NT2/D1 (cell line): ENCODE measurements around the gene CATSPERE.

ENCODE experiments used
- SUZ12 ChIP-seq: IDR thresholded peaks from 2 replicates; pipeline ENCODE4 v1.6.1; 2011; ENCODE audit not compliant: insufficient read length, insufficient read depth; ENCODE audit errors: extremely low read depth
- YY1 ChIP-seq: IDR thresholded peaks from 2 replicates; pipeline ENCODE4 v1.6.1; 2011; ENCODE audit not compliant: insufficient read length, insufficient read depth
- ZNF274 ChIP-seq: IDR thresholded peaks from 2 replicates; pipeline ENCODE4 v1.6.1; 2011; ENCODE audit warnings: mild to moderate bottlenecking, low read depth, low read length

DNA sequence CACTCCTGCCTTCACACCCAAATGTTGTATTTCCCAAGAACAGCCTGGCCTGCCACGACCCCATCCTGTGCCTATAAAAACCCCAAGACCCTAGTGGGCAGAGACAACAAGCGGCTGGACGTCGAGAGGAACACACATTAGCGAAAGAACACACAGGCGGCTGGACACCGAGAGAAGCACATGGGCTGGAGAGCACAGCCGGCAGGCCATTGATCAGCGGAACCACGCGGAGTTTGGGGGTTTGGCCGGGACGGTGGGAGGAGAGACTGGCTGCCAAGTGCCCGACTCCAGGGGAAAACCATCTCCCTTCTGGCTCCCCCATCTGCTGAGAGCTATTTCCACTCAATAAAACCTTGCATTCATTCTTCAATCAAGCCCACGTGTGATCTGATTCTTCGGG is 181.5 kb downstream of the CATSPERE start:
- no peak for TF ChIP-seq ZNF274
- no peak for TF ChIP-seq YY1
- TF ChIP-seq SUZ12: no peak
